Activated CD8-positive, alpha-beta memory T cell treated with anti-CD3 and anti-CD28 coated beads for 36 hours (primary cell): ENCODE measurements around the gene TSFM. TPM values are rescaled to one million over a fixed set of nuclear protein-coding genes. Genes with fewer than 3 reads are reported as not detected.
"Not testable (repeated sequence)": the region's sequence is repeated elsewhere in the genome, so short reads cannot be mapped to it uniquely, and the experiment has no call there.

Source experiments
- CTCF ChIA-PET: fragments of 350-600 bp; sonication (Branson Sonifier 250); formaldehyde crosslinking; loops from one replicate; lab custom pipeline; 2021; ENCODE audit warnings: antibody characterized with exemption; lab: Charles Lee
- POLR2A ChIA-PET: fragments of 350-600 bp; sonication (Branson Sonifier 250); formaldehyde crosslinking; loops from one replicate; lab custom pipeline; 2021; ENCODE audit warnings: antibody characterized with exemption; lab: Charles Lee
- total RNA-seq, 2 experiments: library from RNA; stranded (reverse); gene quantifications; one replicate each; pipeline ENCODE4 v1.2.3, GENCODE V29; 2021

Gene TSFM
- total RNA-seq, 2 experiments from 2014 or later: 66.0 to 69.8 TPM

DNA sequence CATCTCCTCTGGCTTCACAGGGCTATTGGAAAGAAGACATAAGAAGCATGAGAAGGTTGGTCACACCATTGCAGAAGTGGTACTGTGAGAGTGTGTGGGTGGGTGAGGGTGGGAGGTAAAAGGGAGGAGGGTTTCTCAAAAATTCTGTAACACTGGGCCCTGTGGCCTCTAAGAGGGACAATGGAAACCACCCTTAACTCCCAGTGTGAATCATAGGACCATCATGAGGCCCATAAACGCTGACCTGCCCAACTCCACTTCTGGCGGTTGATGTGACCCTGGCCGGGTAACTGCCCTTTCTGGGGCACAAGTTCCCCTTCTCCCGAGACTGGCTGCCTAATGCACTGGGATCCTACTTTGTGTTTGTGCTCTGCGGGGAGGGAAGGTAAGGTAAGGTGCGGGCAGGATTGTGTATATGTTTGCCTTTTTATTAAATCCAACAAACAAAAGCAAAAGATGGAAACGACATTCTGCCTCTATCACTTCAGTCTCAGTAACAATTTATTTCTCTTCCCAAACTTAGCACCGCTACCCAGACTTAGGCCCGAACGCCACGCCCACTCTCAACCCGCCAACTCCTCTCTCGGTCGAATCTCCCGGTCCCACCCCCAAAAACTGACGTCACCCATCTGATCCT, 11.2 kb upstream of the TSFM start:
- POLR2A ChIA-PET: interaction anchor here (0.7 to 1.0 kb wide), 3 partner anchors 10 to 141 kb away, joined by 3 to 6 read pairs (median 3); no protein-coding TSS in a partner anchor

DNA sequence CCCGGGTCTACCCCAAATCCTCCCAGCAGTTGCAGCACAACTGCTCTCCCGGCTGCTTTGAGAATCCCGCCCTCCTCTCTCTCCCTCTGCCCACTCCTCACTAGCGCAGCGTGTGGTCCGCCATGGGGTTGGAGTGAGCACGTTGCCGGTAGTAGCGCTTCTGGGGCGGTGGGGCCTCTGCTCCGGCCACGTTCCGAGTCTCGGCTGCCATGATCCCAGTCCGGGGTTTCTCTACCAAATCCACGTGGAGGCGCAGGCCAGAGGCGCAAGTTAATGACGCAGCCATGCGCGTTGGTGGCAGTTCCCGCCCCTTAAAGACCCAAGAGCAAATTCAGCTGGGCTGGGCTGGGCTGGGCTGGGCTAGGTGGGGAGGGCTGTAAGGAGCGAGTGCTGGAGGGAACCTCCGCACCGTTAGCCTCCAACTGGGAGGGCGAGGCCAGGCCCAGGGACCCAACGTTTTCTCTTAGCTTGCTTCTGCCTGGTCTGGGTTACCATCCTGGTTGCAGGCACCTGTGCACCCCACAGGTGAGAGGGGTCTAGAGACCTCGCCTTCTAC, 10.6 kb upstream of the TSFM start, which contains the start of gene METTL1:
TSS of gene METTL1 (minus strand) at position 233 of the 556 bp plus-strand sequence. CDS start at position 211, 22 bp downstream.
- POLR2A ChIA-PET: interaction anchor here (0.6 to 1.5 kb wide), 6 partner anchors 9 to 169 kb away, joined by 3 to 6 read pairs (median 4); partner anchors contain the start of gene ATP23
- CTCF ChIA-PET: interaction anchor here (0.8 to 1.5 kb wide), 3 partner anchors 11 to 133 kb away, joined by 5 to 6 read pairs (median 6); partner anchors contain the start of gene TSFM

More for the DNA sequence above, 11.2 kb upstream of the TSFM start:
- CTCF ChIA-PET: interaction anchor here (0.8 to 1.6 kb wide), 4 partner anchors 12 to 134 kb away, joined by 4 to 6 read pairs (median 6); partner anchors contain the start of gene TSFM

DNA sequence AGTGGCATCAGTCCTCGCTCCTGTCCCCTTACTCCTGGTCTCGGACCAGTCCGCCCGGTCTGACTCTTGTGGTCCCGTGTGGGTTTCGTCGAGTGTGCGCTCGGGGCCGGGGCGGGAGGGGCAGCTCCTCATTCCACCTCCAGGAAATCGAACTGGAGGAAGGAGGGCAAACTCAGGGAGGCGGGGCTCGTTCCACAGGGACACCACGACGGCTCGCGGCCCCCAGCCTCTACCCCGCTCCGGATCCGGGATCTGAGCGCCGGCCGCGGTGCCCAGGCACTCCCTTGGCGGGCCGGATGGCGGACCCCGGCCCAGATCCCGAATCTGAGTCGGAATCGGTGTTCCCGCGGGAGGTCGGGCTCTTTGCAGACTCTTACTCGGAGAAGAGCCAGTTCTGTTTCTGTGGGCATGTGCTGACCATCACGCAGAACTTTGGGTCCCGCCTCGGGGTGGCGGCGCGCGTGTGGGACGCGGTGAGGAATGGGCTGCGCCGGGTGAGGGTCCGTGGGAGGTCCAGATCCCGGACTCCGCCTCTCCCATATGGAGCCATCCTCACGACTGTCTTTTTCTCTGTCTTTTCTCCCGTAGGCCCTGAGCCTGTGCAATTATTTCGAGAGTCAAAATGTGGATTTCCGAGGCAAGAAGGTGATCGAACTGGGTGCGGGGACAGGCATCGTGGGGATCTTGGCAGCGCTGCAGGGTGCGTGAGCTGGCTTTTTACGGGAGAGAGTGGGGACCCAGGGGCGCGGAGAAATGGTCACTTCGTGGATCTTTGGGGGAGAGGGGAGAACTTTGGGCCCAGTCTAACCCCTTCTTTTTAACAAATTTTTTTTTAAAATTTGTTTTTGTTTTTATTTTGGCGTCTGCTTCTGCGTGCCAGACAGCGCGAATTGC, 9.9 kb upstream of the TSFM start, which contains the start of gene EEF1AKMT3:
TSS of gene EEF1AKMT3 (plus strand) at position 186 of the 894 bp plus-strand sequence. CDS start at position 297, 111 bp downstream.
- ChIA-PET POLR2A (interaction anchor here (0.6 to 1.5 kb wide), 6 partner anchors 8 to 168 kb away, joined by 3 to 6 read pairs (median 4); partner anchors contain the start of gene ATP23), CTCF (interaction anchor here (0.8 to 1.5 kb wide), 3 partner anchors 10 to 132 kb away, joined by 5 to 6 read pairs (median 6); partner anchors contain the start of gene TSFM)

DNA sequence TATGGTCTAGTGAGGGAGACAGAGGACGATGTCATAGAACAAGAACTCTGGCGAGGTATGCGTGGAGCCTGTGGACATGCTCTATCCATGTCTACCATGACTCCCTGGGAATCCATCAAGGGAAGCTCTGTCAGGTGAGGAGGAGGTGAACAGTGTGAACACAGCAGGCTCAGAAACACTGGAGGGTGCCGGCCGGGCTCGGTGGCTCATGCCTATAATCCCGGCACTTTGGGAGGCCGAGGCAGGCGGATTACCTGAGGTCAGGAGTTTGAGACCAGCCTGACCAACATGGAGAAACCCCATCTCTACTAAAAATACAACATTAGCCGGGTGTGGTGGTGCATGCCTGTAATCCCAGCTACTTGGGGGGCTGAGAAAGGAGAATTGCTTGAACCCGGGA, 8.0 kb upstream of the TSFM start:
- CTCF ChIA-PET: interaction anchor here (0.6 kb wide), 1 partner anchor 99 kb away, joined by 4 read pairs; no protein-coding TSS in a partner anchor
- POLR2A ChIA-PET: not testable (repeated sequence)

DNA sequence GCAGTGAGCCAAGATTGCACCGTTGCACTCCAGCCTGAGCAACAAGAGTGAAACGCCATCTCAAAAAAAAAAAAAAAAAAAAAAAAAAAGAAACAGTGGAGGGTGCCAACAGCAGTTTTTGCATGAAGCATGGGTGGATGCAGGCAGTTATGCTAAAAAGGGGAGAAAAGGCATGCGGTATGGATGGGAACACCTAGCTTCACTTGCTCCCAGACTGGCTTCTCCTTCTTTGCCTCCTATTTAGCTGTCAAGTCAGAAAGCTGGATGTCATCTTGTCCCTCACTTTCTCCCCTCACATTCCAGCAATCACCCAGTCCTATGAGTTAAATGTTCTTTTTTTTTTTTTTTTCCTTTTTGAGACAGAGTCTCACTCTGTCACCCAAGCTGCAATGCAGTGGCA, 7.5 kb upstream of the TSFM start:
- ChIA-PET CTCF (interaction anchor here (0.6 to 1.3 kb wide), 2 partner anchors 18 to 98 kb away, joined by 4 to 6 read pairs; no protein-coding TSS in a partner anchor), POLR2A (no interaction called here)

GRCh38 chr12:57775563-57776246, 6.9 kb upstream of the TSFM start:
- ChIA-PET POLR2A (no interaction called here), CTCF (interaction anchor here (1.3 to 2.1 kb wide), 2 partner anchors 10 to 19 kb away, joined by 6 to 11 read pairs; no protein-coding TSS in a partner anchor)

GRCh38 chr12:57776247-57776587, 6.4 kb upstream of the TSFM start:
- ChIA-PET POLR2A (no interaction called here), CTCF (interaction anchor here (1.3 to 2.1 kb wide), 2 partner anchors 11 to 20 kb away, joined by 6 to 11 read pairs; no protein-coding TSS in a partner anchor)

DNA sequence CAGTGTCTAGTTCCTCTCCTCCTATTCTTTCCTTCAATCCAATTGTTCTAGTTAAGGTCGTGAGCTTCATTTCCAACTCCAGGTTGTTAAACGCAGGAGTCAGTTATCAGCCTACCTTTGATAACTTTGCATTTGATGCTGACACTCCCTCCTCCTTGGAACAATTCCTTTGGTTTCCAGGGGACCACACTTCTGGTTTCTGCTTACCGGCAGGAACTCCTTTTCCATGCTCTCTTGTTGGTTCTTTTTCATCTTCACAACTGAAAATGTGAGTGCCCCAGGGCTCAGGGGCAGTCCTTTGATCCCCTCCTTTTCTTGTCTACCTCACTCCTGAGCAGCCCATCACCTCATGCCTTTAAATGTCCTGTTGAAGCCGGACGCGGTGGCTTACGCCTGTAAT, 5.2 kb upstream of the TSFM start:
- ChIA-PET CTCF (interaction anchor here (0.7 to 2.1 kb wide), 2 partner anchors 12 to 156 kb away, joined by 3 to 11 read pairs; no protein-coding TSS in a partner anchor), POLR2A (no interaction called here)

DNA sequence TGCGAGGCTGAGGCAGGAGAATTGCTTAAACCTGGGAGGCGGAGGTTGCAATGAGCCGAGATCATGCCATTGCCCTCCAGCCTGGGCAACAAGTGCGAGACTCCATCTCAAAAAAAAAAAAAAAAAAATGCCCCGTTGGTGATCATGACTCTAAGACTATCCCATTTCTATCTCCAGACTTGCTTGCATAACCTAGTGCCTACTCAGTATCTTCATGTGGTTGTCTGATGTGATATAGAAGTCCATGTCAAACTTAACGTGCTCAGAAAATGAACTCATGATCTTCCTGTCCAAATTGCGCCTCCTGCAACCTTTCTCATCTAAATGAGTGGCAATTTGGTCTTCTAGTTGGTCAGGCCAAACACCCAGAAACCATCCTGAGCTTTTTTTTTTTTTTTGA, 4.7 kb upstream of the TSFM start:
- POLR2A ChIA-PET: no interaction called here
- CTCF ChIA-PET: interaction anchor here (0.7 to 2.1 kb wide), 4 partner anchors 13 to 1877 kb away, joined by 3 to 11 read pairs (median 3); no protein-coding TSS in a partner anchor

GRCh38 chr12:57779736-57780135, 2.9 kb upstream of the TSFM start:
- POLR2A ChIA-PET: no interaction called here

GRCh38 chr12:57780284-57780897, 2.2 kb upstream of the TSFM start:
- ChIA-PET CTCF (interaction anchor here (1.3 kb wide), 1 partner anchor 21 kb away, joined by 3 read pairs; no protein-coding TSS in a partner anchor), POLR2A (interaction anchor here (1.5 kb wide), 1 partner anchor 8 kb away, joined by 6 read pairs; the partner anchor contains the start of genes EEF1AKMT3 and METTL1)

More at GRCh38 chr12:57779736-57780135, 2.9 kb upstream of the TSFM start:
- CTCF ChIA-PET: interaction anchor here (1.0 to 1.3 kb wide), 2 partner anchors 20 to 23 kb away, joined by 3 to 4 read pairs; no protein-coding TSS in a partner anchor

DNA sequence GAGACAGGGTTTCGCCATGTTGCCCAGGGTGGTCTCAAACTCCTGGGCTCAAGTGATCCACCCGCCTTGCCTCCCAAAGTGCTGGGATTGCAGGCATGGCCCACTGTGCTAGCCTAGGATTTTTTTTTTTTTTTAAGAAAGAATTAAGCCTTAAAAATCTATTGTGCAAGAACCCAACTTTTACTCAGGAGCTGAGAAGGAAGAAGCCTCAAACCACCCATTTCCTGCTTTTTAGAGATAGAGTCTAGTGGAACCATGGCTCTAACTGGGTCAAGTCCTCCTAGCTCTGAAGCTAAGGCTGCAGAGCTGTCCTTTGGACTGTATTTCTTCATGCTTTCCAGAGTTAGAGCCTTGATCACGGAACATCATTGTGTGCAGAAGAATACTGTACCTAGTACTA, 1.3 kb upstream of the TSFM start:
- POLR2A ChIA-PET: interaction anchor here (0.7 to 1.5 kb wide), 2 partner anchors 9 to 1139 kb away, joined by 4 to 6 read pairs; partner anchors contain the start of genes EEF1AKMT3 and METTL1
- CTCF ChIA-PET: interaction anchor here (0.8 to 1.1 kb wide), 2 partner anchors 37 to 124 kb away, joined by 3 to 4 read pairs; partner anchors contain the start of gene AVIL

DNA sequence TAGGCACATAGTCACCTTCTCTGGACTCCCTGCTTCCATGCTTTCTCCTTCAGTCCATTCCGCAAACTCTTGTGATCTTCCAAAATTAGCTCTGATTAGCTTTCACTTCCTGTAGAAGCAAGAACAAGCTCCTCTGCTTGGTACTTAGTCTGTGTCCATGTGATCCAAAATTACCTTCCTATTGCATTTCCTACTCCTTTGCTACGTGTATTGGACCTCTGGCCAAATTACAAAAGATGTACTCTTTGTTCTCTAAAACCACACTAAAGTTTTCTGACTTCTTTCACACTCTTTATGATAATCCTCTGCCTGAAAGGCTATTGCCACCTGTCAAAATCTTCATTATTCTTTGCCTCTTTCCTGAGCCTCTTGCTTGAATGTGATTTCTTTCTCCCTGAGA, 786 bp upstream of the TSFM start:
- ChIA-PET CTCF (interaction anchor here (0.8 to 1.1 kb wide), 2 partner anchors 37 to 123 kb away, joined by 3 to 4 read pairs; partner anchors contain the start of gene AVIL), POLR2A (interaction anchor here (0.7 to 1.5 kb wide), 2 partner anchors 10 to 1139 kb away, joined by 4 to 6 read pairs; partner anchors contain the start of genes EEF1AKMT3 and METTL1)

- ChIA-PET CTCF (interaction anchor here (0.8 to 1.3 kb wide), 9 partner anchors 9 to 123 kb away, joined by 3 to 8 read pairs (median 4); partner anchors contain the start of genes EEF1AKMT3 and METTL1), POLR2A (no interaction called here)
These were observed 362 bp upstream of the TSFM start for GRCh38 chr12:57782243-57782607.

GRCh38 chr12:57783466-57783801, 847 bp downstream of the TSFM start:
- ChIA-PET POLR2A (interaction anchor here (0.6 to 0.9 kb wide), 3 partner anchors 11 to 118 kb away, joined by 3 to 6 read pairs (median 3); partner anchors contain the start of genes CTDSP2, EEF1AKMT3 and METTL1), CTCF (interaction anchor here (0.7 to 1.3 kb wide), 11 partner anchors 10 to 122 kb away, joined by 3 to 8 read pairs (median 3); partner anchors contain the start of genes EEF1AKMT3 and METTL1)

DNA sequence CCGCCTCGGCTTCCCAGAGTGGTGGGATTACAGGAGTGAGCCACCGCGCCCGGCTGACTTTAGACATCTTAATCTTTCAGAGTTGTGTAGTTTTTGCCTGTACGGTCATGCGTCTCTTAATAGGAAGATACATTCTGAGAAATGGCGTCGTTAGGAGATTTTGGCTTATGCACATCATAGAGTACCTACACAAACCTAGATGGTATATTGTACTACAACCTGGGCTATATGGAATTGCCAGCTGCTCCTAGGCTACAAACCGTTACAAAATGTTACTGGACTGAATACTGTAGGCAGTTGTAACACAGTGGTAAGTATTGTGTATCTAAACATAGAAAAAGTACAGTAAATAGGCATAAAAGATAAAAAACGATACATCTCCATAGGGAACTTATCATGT, 1.3 kb downstream of the TSFM start:
- POLR2A ChIA-PET: interaction anchor here (0.6 kb wide), 1 partner anchor 117 kb away, joined by 6 read pairs; no protein-coding TSS in a partner anchor

More for the DNA sequence above, 1.3 kb downstream of the TSFM start:
- CTCF ChIA-PET: interaction anchor here (1.0 kb wide), 1 partner anchor 49 kb away, joined by 3 read pairs; no protein-coding TSS in a partner anchor
